OCI-M2 (cell line): Measurements from ENCODE around the gene NME5.
"Not testable (repeated sequence)": the region's sequence is repeated elsewhere in the genome, so short reads cannot be mapped to it uniquely, and the experiment has no call there.

ENCODE experiments used
- DNase-seq: peaks from one replicate; lab custom pipeline; 2025; ENCODE audit not compliant: unreplicated experiment; lab: John Stamatoyannopoulos, UW

NME5 gene

DNA sequence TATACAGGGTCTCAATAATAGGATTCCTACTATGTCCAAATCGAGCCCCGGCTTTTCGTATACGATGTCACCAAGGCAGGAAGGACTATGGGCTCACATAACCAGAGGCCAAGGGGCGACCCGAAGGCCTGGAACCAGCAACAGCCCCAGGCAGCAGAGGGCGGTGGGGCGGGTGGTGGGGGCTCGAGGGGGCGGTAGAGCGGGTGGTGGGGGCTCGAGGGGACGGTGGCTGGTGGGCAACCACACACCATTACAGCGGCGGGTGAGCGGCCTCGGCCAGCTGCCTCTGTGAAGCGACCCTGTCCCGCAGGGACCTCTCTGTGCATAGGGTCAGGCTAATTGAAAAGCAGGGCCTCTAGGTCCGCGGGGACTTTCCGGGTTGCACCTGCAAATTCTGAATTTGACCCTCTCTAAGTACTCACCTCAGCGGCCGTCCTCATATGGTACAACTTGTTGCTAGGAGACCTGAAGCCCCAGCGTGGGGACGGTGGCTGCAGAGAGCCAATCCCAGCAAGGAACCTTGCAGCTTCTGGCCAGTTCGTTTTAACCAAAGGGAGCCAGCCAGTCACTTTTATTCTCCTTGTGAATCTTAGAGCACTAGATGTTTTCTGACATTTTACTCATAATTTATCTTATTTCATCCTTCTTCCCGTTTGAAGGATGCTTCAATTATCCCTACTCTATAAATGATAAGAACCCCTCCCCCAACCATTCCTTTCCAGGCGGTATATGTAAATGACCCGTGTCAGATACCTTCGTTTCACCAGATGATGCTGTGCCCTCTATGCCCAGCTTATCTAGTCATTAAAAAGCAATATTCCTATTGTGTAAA, at the start of gene NME5:
Gene NME5 (minus strand): TSS at position 480 of the 832 bp plus-strand sequence. CDS start 648 bp downstream, outside the sequence.
- no peak for DNase-seq

DNA sequence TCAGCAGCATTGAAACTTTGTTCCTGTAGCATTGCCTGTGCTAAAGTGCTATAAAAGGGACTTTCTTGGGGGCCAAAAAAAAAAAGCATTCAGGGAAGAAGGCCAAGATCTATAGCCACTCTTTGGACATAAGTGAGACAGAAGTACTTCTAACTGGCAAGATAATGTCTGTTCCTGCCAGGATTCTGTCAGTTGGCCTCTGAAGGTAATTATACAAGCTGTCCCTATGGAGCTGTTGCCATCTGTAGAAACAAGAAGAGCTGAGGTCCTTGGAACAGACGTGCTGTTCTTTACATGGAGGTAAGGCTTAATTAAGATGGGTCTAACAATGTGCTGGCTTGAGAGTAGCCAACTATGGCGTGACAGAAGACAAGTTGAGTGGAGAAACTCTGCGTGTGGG, 49.4 kb upstream of the NME5 start:
- no peak for DNase-seq

GRCh38 chr5:138186002-138186447, 46.8 kb upstream of the NME5 start:
- no peak for DNase-seq

DNA sequence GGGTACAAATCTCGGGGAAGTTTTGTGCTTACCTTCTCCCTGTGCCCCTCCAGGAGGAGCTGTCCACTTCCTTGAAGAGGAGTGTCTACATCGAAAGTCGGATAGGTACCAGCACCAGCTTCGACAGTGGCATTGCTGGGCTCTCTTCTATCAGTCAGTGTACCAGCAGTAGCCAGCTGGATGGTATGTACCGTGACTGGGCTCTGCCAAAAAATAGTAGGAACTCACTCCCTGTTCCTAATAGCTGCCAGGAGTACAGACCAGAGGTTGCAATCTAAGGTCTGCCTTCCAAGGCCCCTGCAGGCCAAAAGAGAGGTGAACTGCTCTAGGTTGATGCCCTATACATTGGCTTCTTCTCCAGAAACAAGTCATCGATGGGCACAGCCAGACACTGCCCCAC, 43.6 kb upstream of the NME5 start:
- DNase-seq, result no peak

DNA sequence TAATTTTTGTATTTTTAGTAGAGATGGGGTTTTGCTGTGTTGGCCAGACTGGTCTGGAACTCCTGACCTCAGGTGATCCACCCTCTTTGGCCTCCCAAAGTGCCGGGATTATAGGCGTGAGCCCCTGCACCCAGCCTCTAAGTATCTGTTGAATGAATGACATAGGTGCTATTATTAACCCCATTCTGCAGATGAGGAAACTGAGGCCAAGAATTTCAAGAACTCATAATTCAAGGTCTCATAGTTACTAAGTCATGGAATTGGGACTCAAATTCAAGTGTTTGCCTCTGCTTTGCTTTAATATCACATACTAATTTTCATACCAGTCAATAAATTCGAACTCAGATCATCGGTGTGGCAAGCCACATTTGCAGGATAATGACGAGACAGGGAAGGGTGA, 41.6 kb upstream of the NME5 start:
- DNase-seq, result no peak

- DNase-seq, result peak; percentile 11
Measured at GRCh38 chr5:138180183-138180782, 41.1 kb upstream of the NME5 start.

DNA sequence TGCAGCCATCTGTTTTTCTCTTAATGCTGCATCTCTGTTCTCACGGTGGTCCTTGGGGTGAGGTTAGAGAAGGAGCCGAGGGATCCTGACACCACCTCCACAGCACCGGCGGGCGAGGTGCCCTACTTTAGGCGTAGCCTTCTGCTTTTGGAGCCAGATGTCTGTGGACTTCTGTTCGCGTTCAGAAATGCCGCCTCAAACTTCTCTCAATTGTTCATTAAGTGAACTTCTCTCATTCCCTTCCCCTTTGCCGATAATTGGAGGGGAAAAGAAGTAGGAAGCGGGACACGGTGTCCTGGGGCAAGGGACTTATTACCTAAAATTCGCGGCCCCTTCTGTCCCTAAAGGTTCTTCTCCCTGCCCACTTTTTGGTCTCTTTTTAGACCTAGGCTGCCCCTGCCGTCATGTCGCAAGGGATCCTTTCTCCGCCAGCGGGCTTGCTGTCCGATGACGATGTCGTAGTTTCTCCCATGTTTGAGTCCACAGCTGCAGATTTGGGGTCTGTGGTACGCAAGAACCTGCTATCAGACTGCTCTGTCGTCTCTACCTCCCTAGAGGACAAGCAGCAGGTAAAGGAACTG, 40.1 kb upstream of the NME5 start:
- no peak for DNase-seq

- DNase-seq, result peak; percentile 93
Measured at GRCh38 chr5:138178516-138179276, 39.5 kb upstream of the NME5 start, which contains the start of the genes BRD8 and KIF20A. Gene BRD8, minus strand, starts transcription at chr5:138178630. Its CDS starts 16 bp downstream, at chr5:138178614. Gene KIF20A, plus strand, starts transcription at chr5:138179112. Its CDS starts 569 bp downstream, at chr5:138179681.

DNA sequence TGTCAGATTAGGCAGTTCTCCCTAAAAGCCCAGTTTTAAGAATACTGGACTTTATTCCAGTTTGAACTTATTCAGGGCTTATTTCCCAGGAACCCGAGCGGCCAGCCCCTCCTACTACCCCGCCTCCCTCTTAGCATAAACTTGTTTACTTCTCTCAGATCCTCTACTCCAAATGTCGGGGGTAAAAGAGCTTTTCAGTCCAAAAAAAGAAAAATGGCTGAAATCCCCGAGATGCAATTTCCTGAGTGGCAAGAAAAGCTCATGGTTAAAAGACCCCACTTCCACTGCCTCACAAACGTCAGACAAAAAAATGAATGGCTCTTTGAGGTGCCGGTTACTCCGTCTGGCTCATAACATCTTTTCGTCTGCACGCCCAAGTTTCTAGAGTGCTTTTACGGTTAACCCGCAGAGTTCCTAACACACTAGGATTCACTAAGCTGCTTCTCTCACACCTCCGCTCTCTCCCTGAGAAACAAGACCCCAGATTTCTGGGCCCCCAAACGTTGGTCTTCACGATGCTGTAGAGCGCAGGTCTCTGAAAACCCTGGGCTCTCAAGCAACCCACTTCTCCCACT, 38.8 kb upstream of the NME5 start:
- no peak for DNase-seq

GRCh38 chr5:138170299-138170698, 31.1 kb upstream of the NME5 start:
- no peak for DNase-seq

DNA sequence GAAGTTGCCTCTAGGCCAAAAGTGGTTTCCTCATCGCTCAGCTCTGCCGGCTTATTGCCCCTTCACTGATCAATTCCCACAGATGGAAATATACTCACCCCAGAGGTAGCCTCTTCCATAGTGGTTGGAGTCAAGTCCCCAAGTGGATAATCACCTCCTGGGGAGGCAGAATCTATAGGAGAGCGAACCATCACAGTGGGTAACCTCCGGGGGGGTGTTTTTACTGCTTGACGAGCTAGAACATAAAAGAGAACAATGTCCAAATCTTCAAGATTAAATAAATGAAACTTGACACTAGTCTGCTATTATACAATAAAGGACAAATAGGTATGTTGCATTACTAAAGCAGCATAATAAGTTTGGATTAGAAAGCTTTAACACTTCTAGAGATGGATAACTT, 29.9 kb upstream of the NME5 start:
- DNase-seq, result no peak

DNA sequence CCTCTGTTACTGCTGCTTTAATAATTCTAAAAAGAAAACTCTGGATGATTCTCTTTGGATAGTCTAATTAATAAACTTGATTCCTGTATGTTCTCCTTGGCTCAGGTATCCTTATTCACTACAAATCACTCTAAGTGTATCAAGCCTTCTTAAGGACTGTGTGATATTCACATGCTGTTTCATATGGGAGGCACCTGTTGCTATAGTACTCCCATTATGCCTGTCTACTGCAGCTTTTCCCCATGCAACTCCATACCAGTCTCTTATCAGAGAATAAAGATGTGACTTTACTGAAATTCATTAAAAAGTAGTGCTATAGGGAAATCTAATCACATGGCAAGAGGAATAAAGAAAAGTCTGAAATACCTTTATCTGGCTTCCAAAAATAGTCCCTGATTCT, 24.5 kb upstream of the NME5 start:
- DNase-seq, result no peak

DNA sequence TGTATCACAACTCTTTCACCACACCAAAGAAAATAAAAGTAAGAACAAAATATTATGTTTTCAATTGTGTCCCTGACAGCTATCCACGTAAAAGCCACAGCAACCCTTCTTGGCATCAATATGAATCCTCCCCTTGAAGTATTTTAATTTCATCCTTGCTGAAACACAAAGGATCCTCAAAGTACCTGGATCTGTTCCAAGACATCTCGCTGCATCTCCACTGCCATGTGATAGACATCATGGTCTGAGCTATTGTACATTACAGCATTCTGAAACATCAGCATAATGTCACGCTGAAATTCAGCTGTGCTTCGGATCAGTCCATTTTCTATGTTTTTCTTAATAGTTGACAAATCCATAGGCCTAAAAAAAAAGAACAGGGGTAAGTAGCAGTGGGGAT, 21.5 kb upstream of the NME5 start:
- DNase-seq, result no peak

GRCh38 chr5:138159666-138160065, 20.4 kb upstream of the NME5 start:
- DNase-seq, result no peak

- DNase-seq, result no peak
Measured at GRCh38 chr5:138157626-138158025, 18.4 kb upstream of the NME5 start.

- not testable (repeated sequence) for DNase-seq
Measured at GRCh38 chr5:138155977-138156376, 16.7 kb upstream of the NME5 start.

DNA sequence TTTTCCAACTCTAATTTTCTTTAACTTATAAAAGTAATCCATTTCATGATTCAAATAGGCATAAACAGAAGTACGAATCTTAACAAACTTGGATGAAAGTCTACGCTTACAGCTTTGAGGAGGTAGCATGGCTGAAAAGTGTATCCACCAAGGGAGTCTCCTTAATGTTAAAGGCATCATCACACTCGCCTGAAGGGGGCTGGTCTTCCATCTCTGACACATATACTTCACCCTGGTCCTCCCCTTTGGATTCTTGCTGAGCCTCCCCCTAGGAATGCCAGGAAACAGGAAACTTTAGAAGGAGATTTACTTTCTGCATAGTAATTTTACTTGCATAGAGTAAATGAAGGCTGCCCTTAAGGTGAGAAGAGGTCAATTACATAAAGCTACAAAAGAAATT, 10.3 kb upstream of the NME5 start:
- no peak for DNase-seq

GRCh38 chr5:138148811-138149210, 9.6 kb upstream of the NME5 start:
- DNase-seq, result no peak

DNA sequence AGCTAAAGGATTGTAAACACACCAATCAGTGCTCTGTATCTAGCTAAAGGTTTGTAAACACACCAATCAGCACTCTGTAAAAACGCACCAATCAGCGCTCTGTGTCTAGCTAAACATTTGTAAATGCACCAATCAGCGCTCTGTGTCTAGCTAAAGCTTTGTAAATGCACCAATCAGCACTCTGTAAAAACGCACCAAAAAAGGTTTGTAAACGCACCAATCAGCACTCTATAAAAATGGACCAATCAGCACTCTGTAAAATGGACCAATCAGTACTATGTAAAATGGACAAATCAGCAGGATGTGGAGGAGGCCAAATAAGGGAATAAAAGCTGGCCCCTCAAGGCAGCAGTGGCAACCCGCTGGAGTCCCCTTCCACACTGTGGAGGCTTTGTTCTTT, 4.3 kb upstream of the NME5 start:
- DNase-seq, result not testable (repeated sequence)

DNA sequence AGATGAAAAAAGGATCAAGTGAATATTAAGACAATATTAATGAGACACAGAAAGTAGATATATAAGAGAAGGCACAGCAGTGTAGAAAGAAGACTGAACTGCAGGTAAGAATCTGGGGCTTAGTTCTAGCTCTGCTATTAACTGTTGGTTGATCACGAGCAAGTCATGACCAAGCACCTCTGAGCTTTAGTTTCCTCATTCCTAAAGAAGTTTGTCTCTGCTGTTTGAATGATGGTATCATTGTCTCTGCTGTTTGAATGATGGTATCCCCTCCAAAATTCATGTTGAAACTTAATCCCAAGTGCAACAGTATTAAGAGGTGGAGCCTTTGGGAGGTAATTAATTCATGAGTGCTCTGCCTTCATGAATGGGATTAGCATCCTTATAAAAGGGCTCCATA, 2.5 kb upstream of the NME5 start:
- no peak for DNase-seq

- no peak for DNase-seq
Measured at GRCh38 chr5:138140268-138140667, 1.0 kb upstream of the NME5 start.
